Caco-2 (cell line): ENCODE results near the gene PRMT3. TPM values are rescaled to one million over a fixed set of nuclear protein-coding genes. Genes with fewer than 3 reads are reported as not detected.

Source experiments
- BruUV-seq: library from RNA; stranded (reverse); fragments of 400-500 nt; replicated peaks from 2 replicates; lab custom pipeline; 2021; lab: Mats Ljungman, UMichigan
- CTCF ChIA-PET: fragments of 300-600 bp; sonication (Branson Sonifier 250); formaldehyde crosslinking; loops from one replicate; lab custom pipeline; 2022; ENCODE audit warnings: antibody characterized with exemption; lab: Charles Lee
- POLR2A ChIA-PET: fragments of 300-600 bp; sonication (Branson Sonifier 250); formaldehyde crosslinking; loops from one replicate; lab custom pipeline; 2022; ENCODE audit warnings: antibody characterized with exemption; lab: Charles Lee
- DNase-seq, 2 experiments: peaks; one replicate each; pipeline versions ENCODE4 v3.0.0 to v3.0.0-alpha.2; 2020 to 2022
- H3K27me3 ChIP-seq: replicated peaks from 2 replicates; pipeline ENCODE4 v1.6.0; 2011; ENCODE audit warnings: low read length; ENCODE audit not compliant: control insufficient read depth, insufficient read depth
- H3K36me3 ChIP-seq: 2 replicates; pipeline ENCODE4 v1.5.1; 2011; ENCODE audit warnings: low read length; ENCODE audit not compliant: control insufficient read depth, insufficient read depth
- H3K4me1 ChIP-seq: fragments of 250-450 bp; sonication (Bioruptor Pico); 2 replicates; pipeline ENCODE4 v1.5.1; 2020; ENCODE audit warnings: mild to moderate bottlenecking
- H3K4me3 ChIP-seq: 2 replicates; pipeline ENCODE4 v1.5.1; 2011; ENCODE audit warnings: low read depth, mild to moderate bottlenecking, control low read depth, low read length
- H3K9me3 ChIP-seq: fragments of 250-450 bp; sonication (Bioruptor Pico); 2 replicates; pipeline ENCODE4 v1.5.1; 2020; ENCODE audit warnings: mild to moderate bottlenecking, moderate library complexity
- H3K27ac Mint-ChIP-seq: one replicate; pipeline ENCODE4 v1.8.0; 2022; ENCODE audit warnings: mixed read lengths; ENCODE audit not compliant: unreplicated experiment
- H3K27me3 Mint-ChIP-seq: one replicate; pipeline ENCODE4 v1.8.0; 2022; ENCODE audit warnings: mixed read lengths; ENCODE audit not compliant: insufficient read depth, unreplicated experiment
- H3K36me3 Mint-ChIP-seq: one replicate; pipeline ENCODE4 v1.8.0; 2022; ENCODE audit warnings: mild to moderate bottlenecking, mixed read lengths; ENCODE audit not compliant: insufficient read depth, unreplicated experiment
- H3K4me1 Mint-ChIP-seq: one replicate; pipeline ENCODE4 v1.8.0; 2022; ENCODE audit warnings: low read depth, mixed read lengths; ENCODE audit not compliant: unreplicated experiment
- H3K4me3 Mint-ChIP-seq: one replicate; pipeline ENCODE4 v1.8.0; 2022; ENCODE audit warnings: mild to moderate bottlenecking, moderate library complexity, mixed read lengths; ENCODE audit not compliant: unreplicated experiment
- H3K9me3 Mint-ChIP-seq: one replicate; pipeline ENCODE4 v1.8.0; 2022; ENCODE audit warnings: mixed read lengths; ENCODE audit not compliant: unreplicated experiment
- intact Hi-C: fragments of 100-400 bp; cut with micrococcal nuclease; formaldehyde crosslinking; loops from one replicate; pipeline ENCODE4 v1.10.0; 2022; ENCODE audit not compliant: unreplicated experiment
- total RNA-seq: library from RNA; stranded (reverse); gene quantifications from 2 replicates; pipeline ENCODE4 v1.2.3, GENCODE V29; 2022
- TF ChIP-seq, protein P1 (sequence below), 2 experiments: fragments of 200-600 bp in 1 of 2; IDR thresholded peaks; 1 replicate in 1 of 2; 2 replicates in 1 of 2; pipeline versions ENCODE4 v1.5.1 to v1.8.0; 2011 to 2022; ENCODE audit warnings: antibody characterized with exemption in 1 of 2, control low read depth in 1 of 2, inconsistent platforms in 1 of 2, low read depth in 1 of 2, low read length in 1 of 2, mild to moderate bottlenecking in 1 of 2, moderate library complexity in 1 of 2; ENCODE audit not compliant: insufficient read depth in 1 of 2, severe bottlenecking in 1 of 2, unreplicated experiment in 1 of 2

Gene PRMT3
- total RNA-seq, 1 experiment from 2014 or later = 26.1 TPM

DNA sequence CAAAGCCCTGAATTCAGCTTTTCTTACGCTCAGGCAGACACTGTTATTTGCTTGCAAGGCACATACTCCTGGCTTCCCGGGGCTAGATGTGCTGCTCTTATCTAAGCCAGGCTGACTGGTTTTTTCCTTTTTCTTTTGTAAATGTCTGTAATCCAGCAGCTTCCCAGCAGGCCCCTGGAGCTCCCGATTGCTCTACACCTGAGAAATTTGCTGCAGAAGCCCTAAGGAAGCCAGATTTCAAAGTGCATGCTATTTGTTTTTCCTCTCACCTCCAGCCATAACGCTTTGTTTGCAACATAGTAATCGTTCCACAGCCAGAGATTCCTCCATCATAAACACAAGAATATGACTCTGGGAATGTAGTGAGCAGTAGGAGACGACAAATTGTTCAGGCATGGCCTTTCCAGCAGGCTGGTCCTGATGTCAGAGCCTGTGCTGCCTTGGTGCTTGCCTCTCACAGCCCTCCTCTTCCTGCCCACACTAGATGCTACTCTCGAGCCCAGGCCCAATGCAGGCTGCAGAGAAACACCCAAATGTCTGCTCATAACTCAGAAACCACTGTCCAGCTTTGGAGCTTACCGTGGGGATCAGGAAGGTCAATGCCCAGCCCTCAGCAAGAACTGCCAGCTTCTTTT is 157.2 kb downstream of the PRMT3 start:
- no peak overlapping the region for H3K4me3 Mint-ChIP-seq
- H3K36me3 ChIP-seq = no peaks in the 10 kb centered on the region
- no peaks in the 10 kb centered on the region for H3K36me3 Mint-ChIP-seq
- TF ChIP-seq, protein P1, sequence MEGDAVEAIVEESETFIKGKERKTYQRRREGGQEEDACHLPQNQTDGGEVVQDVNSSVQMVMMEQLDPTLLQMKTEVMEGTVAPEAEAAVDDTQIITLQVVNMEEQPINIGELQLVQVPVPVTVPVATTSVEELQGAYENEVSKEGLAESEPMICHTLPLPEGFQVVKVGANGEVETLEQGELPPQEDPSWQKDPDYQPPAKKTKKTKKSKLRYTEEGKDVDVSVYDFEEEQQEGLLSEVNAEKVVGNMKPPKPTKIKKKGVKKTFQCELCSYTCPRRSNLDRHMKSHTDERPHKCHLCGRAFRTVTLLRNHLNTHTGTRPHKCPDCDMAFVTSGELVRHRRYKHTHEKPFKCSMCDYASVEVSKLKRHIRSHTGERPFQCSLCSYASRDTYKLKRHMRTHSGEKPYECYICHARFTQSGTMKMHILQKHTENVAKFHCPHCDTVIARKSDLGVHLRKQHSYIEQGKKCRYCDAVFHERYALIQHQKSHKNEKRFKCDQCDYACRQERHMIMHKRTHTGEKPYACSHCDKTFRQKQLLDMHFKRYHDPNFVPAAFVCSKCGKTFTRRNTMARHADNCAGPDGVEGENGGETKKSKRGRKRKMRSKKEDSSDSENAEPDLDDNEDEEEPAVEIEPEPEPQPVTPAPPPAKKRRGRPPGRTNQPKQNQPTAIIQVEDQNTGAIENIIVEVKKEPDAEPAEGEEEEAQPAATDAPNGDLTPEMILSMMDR (IDR thresholded peaks at IDR 0.05; ENCODE audit: insufficient read depth in 1 of 2, low read depth in 1 of 2, low read length in 1 of 2, severe bottlenecking in 1 of 2, unreplicated experiment in 1 of 2) = no peak
- no peaks in the 10 kb centered on the region for H3K4me1 ChIP-seq
- H3K27me3 ChIP-seq = no peaks in the 10 kb centered on the region
- H3K9me3 Mint-ChIP-seq = peaks cover 3% of the 10 kb centered on the region
- ChIA-PET POLR2A (no interaction called here), CTCF (no interaction called here)
- H3K27me3 Mint-ChIP-seq = no peaks in the 10 kb centered on the region
- no peak overlapping the region for H3K4me3 ChIP-seq
- no peaks in the 10 kb centered on the region for H3K4me1 Mint-ChIP-seq
- no peak overlapping the region for H3K27ac Mint-ChIP-seq
- no TSS peak for BruUV-seq
- H3K9me3 ChIP-seq = no peaks in the 10 kb centered on the region
- no peak for DNase-seq
- intact Hi-C loops = no loop called here

DNA sequence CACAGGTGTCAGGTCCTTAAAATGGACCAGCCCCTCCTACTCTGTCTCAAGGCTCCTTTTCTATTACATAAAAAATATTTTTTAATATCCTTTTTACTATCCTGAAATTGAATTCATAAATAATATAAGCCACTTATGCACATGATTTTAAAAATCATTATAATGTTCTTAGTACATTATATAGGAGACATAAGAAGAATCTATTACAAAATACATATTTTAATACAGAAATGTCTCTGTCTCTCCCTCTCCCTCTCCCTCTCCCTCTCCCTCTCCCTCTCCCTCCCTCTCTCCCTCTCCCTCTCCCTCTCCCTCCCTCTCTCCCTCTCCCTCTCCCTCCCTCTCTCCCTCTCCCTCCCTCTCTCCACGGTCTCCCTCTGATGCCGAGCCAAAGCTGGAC is 159.9 kb downstream of the PRMT3 start:
- no peaks in the 10 kb centered on the region for H3K9me3 Mint-ChIP-seq
- no peaks in the 10 kb centered on the region; the same call in 1 of the 2 replicates for H3K27me3 ChIP-seq
- no peaks in the 10 kb centered on the region for H3K9me3 ChIP-seq
- intact Hi-C loops = no loop called here
- no peak for DNase-seq
- CTCF ChIA-PET = no interaction called here
- no TSS peak for BruUV-seq
- no peak overlapping the region for H3K4me3 ChIP-seq
- no peak overlapping the region for H3K27ac Mint-ChIP-seq
- no peaks in the 10 kb centered on the region for H3K4me1 ChIP-seq
- no peak overlapping the region for H3K4me3 Mint-ChIP-seq
- POLR2A ChIA-PET = no interaction called here
- peaks cover 2% of the 10 kb centered on the region for H3K27me3 Mint-ChIP-seq
- no peaks in the 10 kb centered on the region for H3K36me3 Mint-ChIP-seq
- H3K4me1 Mint-ChIP-seq = no peaks in the 10 kb centered on the region
- TF ChIP-seq, protein P1 (IDR thresholded peaks at IDR 0.05; ENCODE audit: insufficient read depth in 1 of 2, low read depth in 1 of 2, low read length in 1 of 2, severe bottlenecking in 1 of 2, unreplicated experiment in 1 of 2) = no peak
- H3K36me3 ChIP-seq = no peaks in the 10 kb centered on the region

DNA sequence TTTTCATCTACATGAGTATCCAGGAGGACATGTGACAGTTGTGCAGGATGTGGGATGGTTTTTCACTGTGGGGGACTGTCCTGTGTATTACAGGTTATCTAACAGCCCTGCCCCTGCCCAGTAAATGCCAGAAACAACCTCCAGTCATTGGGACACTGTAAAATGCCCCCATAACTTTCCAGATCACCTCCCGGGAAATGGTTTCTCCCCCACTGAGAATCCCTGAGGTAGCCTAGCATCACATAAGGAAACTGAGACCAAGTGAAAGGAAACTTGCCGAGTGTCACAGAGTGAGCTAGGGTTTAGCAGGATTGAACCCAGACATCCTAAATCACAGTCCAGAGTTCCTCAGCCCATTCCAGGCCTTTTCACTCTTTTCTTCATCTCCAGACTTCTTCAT is 163.6 kb downstream of the PRMT3 start:
- intact Hi-C loops = no loop called here
- H3K27ac Mint-ChIP-seq = no peak overlapping the region
- no peak for DNase-seq
- no peaks in the 10 kb centered on the region for H3K4me1 ChIP-seq
- POLR2A ChIA-PET = no interaction called here
- H3K9me3 Mint-ChIP-seq = peaks cover 4% of the 10 kb centered on the region
- CTCF ChIA-PET = no interaction called here
- no peaks in the 10 kb centered on the region; the same call in 1 of the 2 replicates for H3K36me3 ChIP-seq
- H3K36me3 Mint-ChIP-seq = no peaks in the 10 kb centered on the region
- BruUV-seq = no TSS peak
- TF ChIP-seq, protein P1 (IDR thresholded peaks at IDR 0.05; ENCODE audit: insufficient read depth in 1 of 2, low read depth in 1 of 2, low read length in 1 of 2, severe bottlenecking in 1 of 2, unreplicated experiment in 1 of 2) = no peak
- no peaks in the 10 kb centered on the region for H3K4me1 Mint-ChIP-seq
- peaks cover 3% of the 10 kb centered on the region for H3K27me3 Mint-ChIP-seq
- peaks cover 8% of the 10 kb centered on the region; the same call in 1 of the 2 replicates for H3K9me3 ChIP-seq
- no peak overlapping the region for H3K4me3 Mint-ChIP-seq
- no peak overlapping the region for H3K4me3 ChIP-seq
- no peaks in the 10 kb centered on the region; the same call in 1 of the 2 replicates for H3K27me3 ChIP-seq
